Measurements from ENCODE around the gene NFATC2.

The NFATC2 gene

GRCh38 chr20:51375561-51375960 is 167.0 kb downstream of the NFATC2 start:
- no peaks in the 10 kb centered on the region for H4K20me1 ChIP-seq (ENCODE audit: insufficient read depth, low read length)
- H3K27ac ChIP-seq (ENCODE audit: low read length): no peak overlapping the region
- H2AFZ ChIP-seq (ENCODE audit: low read depth, low read length): no peak overlapping the region
- no peaks in the 10 kb centered on the region for H3K9me3 ChIP-seq (ENCODE audit: insufficient read depth, low read length)
- peaks cover 2% of the 10 kb centered on the region; the same call in 1 of the 2 replicates for H3K27me3 ChIP-seq (ENCODE audit: low read depth, low read length)
- TF ChIP-seq CTCF (IDR thresholded peaks at IDR 0.05; ENCODE audit: low read depth, low read length) (no peak), EZH2phosphoT487 (IDR thresholded peaks at IDR 0.05; ENCODE audit: low read depth) (no peak)
- H3K36me3 ChIP-seq (replicated peaks; ENCODE audit: low read depth, low read length): peaks cover 9% of the 10 kb centered on the region
- H3K4me1 ChIP-seq (ENCODE audit: low read length): peaks cover 28% of the 10 kb centered on the region
- no peak overlapping the region for H3K4me2 ChIP-seq (ENCODE audit: low read length)
- H3K4me3 ChIP-seq (ENCODE audit: low read length): no peak overlapping the region
- no peaks in the 10 kb centered on the region; the same call in 1 of the 2 replicates for H3K79me2 ChIP-seq (ENCODE audit: low read length)
- no peak overlapping the region for H3K9ac ChIP-seq (ENCODE audit: low read length)

GRCh38 chr20:51374961-51375360 is 167.6 kb downstream of the NFATC2 start:
- Histone ChIP-seq H3K4me1 (ENCODE audit: low read length) (peaks cover 22% of the 10 kb centered on the region), H3K9me3 (ENCODE audit: insufficient read depth, low read length) (no peaks in the 10 kb centered on the region), H3K9ac (ENCODE audit: low read length) (no peak overlapping the region), H3K79me2 (ENCODE audit: low read length) (no peaks in the 10 kb centered on the region; the same call in 1 of the 2 replicates), H2AFZ (ENCODE audit: low read depth, low read length) (no peak overlapping the region), H3K27me3 (ENCODE audit: low read depth, low read length) (peaks cover 5% of the 10 kb centered on the region; the same call in 1 of the 2 replicates), H3K4me2 (ENCODE audit: low read length) (no peak overlapping the region), H4K20me1 (ENCODE audit: insufficient read depth, low read length) (no peaks in the 10 kb centered on the region), H3K27ac (ENCODE audit: low read length) (no peak overlapping the region), H3K36me3 (replicated peaks; ENCODE audit: low read depth, low read length) (peaks cover 7% of the 10 kb centered on the region), H3K4me3 (ENCODE audit: low read length) (no peak overlapping the region)
- no peak for TF ChIP-seq CTCF (IDR thresholded peaks at IDR 0.05; ENCODE audit: low read depth, low read length)
- no peak for TF ChIP-seq EZH2phosphoT487 (IDR thresholded peaks at IDR 0.05; ENCODE audit: low read depth)

GRCh38 chr20:51374456-51374830 is 168.1 kb downstream of the NFATC2 start:
- no peak overlapping the region for H3K27ac ChIP-seq (ENCODE audit: low read length)
- H3K9me3 ChIP-seq (ENCODE audit: insufficient read depth, low read length): no peaks in the 10 kb centered on the region
- H3K4me3 ChIP-seq (ENCODE audit: low read length): no peak overlapping the region
- no peak overlapping the region for H2AFZ ChIP-seq (ENCODE audit: low read depth, low read length)
- TF ChIP-seq CTCF (IDR thresholded peaks at IDR 0.05; ENCODE audit: low read depth, low read length) (no peak), EZH2phosphoT487 (IDR thresholded peaks at IDR 0.05; ENCODE audit: low read depth) (no peak)
- H3K36me3 ChIP-seq (replicated peaks; ENCODE audit: low read depth, low read length): peaks cover 1% of the 10 kb centered on the region
- H3K27me3 ChIP-seq (ENCODE audit: low read depth, low read length): peaks cover 5% of the 10 kb centered on the region; the same call in 1 of the 2 replicates
- no peaks in the 10 kb centered on the region for H4K20me1 ChIP-seq (ENCODE audit: insufficient read depth, low read length)
- H3K4me2 ChIP-seq (ENCODE audit: low read length): no peak overlapping the region
- H3K79me2 ChIP-seq (ENCODE audit: low read length): no peaks in the 10 kb centered on the region
- no peak overlapping the region for H3K9ac ChIP-seq (ENCODE audit: low read length)
- peaks cover 17% of the 10 kb centered on the region for H3K4me1 ChIP-seq (ENCODE audit: low read length)

GRCh38 chr20:51373713-51374455 is 168.6 kb downstream of the NFATC2 start:
- Histone ChIP-seq H3K27ac (ENCODE audit: low read length) (no peak overlapping the region), H3K79me2 (ENCODE audit: low read length) (no peaks in the 10 kb centered on the region), H3K9ac (ENCODE audit: low read length) (no peak overlapping the region), H3K4me1 (ENCODE audit: low read length) (peaks cover 11% of the 10 kb centered on the region), H3K27me3 (ENCODE audit: low read depth, low read length) (peaks cover 5% of the 10 kb centered on the region; the same call in 1 of the 2 replicates), H4K20me1 (ENCODE audit: insufficient read depth, low read length) (no peaks in the 10 kb centered on the region), H2AFZ (ENCODE audit: low read depth, low read length) (no peak overlapping the region), H3K9me3 (ENCODE audit: insufficient read depth, low read length) (no peaks in the 10 kb centered on the region), H3K4me3 (ENCODE audit: low read length) (no peak overlapping the region), H3K4me2 (ENCODE audit: low read length) (no peak overlapping the region), H3K36me3 (replicated peaks; ENCODE audit: low read depth, low read length) (no peaks in the 10 kb centered on the region)
- TF ChIP-seq CTCF (IDR thresholded peaks at IDR 0.05; ENCODE audit: low read depth, low read length) (no peak), EZH2phosphoT487 (IDR thresholded peaks at IDR 0.05; ENCODE audit: low read depth) (no peak)

Measured in OCI-LY3 (cell line).